ENCODE data around the gene COPZ2. TPM values are rescaled to one million over a fixed set of nuclear protein-coding genes. Genes with fewer than 3 reads are reported as not detected.

Gene COPZ2
- total RNA-seq (2011; cell fraction: chromatin; rRNA removed; ENCODE audit: low replicate concordance): 0.46 TPM in 1 of 2 replicates, not detected in the other
- total RNA-seq (2011; cell fraction: nucleolus; rRNA removed): 0.66 TPM in 1 of 2 replicates, not detected in the other
- 0.73 and 0.92 TPM in 2 replicates for total RNA-seq (2011; cell fraction: nucleoplasm; rRNA removed)
- not detected in 2 replicates for total RNA-seq (2014; rRNA removed)
- not detected in 2 replicates for total RNA-seq (2014; rRNA removed; fragmentation: Illumina TruSeq; extraction: Trizol)
- not detected in 2 replicates for total RNA-seq (2015; rRNA removed; fragmentation: Illumina TruSeq; extraction: Trizol)
- 0.49 TPM in 1 of 2 replicates, not detected in the other for total RNA-seq (2021)
- 0.14 and 0.22 TPM in 2 replicates for polyA plus RNA-seq (2011; rRNA removed)
- polyA plus RNA-seq (2011; cell fraction: cytosol; rRNA removed): 0.13 TPM in 1 of 2 replicates, not detected in the other
- 0.52 and 1.4 TPM in 2 replicates for polyA plus RNA-seq (2011; cell fraction: nucleus; rRNA removed)
- 0.78 TPM in 1 of 2 replicates, not detected in the other for polyA plus RNA-seq (2012)
- 0.21 TPM in 1 of 2 replicates, not detected in the other for polyA plus RNA-seq (2014; fragmentation: Illumina TruSeq; extraction: Trizol)
- not detected for polyA plus RNA-seq (2014; fragmentation: Nextera tagmentation; extraction: Ambion mirVana)
- polyA plus RNA-seq (2014; rRNA removed): not detected in 2 replicates
- not detected in 2 replicates for polyA minus RNA-seq (2011; rRNA and poly(A)+ RNA removed)
- not detected in 2 replicates for polyA minus RNA-seq (2011; cell fraction: cytosol; rRNA and poly(A)+ RNA removed)
- polyA minus RNA-seq (2011; cell fraction: nucleus; rRNA and poly(A)+ RNA removed): not detected in 2 replicates
- percentile 22 among the genes with signal in this experiment for Bru-seq, nascent RNA
- BruChase-seq, experiment 1, labeled RNA remaining after a 2-hour chase: percentile 28 among the genes with signal in this experiment
- BruChase-seq, experiment 2, labeled RNA remaining after a 6-hour chase: percentile 26 among the genes with signal in this experiment
- long read RNA-seq, experiment 1: 0 reads
- long read RNA-seq, experiment 2: 0 reads
- long read RNA-seq, experiment 3: 0 reads

- intact Hi-C loops (cut with micrococcal nuclease): no loop called here
- no peak within 1 kb of the TSS for H3K4me2 ChIP-seq (ENCODE audit: insufficient read depth, low read length)
- CTCF ChIA-PET (ENCODE audit: low intra/inter-chr PET ratio): no interaction called here
- TF ChIP-seq ZBTB9 (CRISPR knock-in tag; IDR thresholded peaks at IDR 0.05): no peak
- TF ChIP-seq ZNF717 (CRISPR knock-in tag; IDR thresholded peaks at IDR 0.05): no peak
- TF ChIP-seq CSDE1 (IDR thresholded peaks at IDR 0.05): no peak
- no peak for TF ChIP-seq ETS1 (conservative IDR thresholded peaks at IDR 0.05; ENCODE audit: control insufficient read depth, low read depth, low read length)
- TF ChIP-seq BRF2 (IDR thresholded peaks at IDR 0.05; ENCODE audit: borderline replicate concordance, insufficient read depth, insufficient read length): no peak
- no peak for TF ChIP-seq HDGF (IDR thresholded peaks at IDR 0.05)
- TF ChIP-seq RUNX1 (IDR thresholded peaks at IDR 0.05; ENCODE audit: low read depth): no peak
- no peak for TF ChIP-seq RB1 (IDR thresholded peaks at IDR 0.05; ENCODE audit: low read depth)
- no peak for TF ChIP-seq ATF6 (CRISPR knock-in tag; IDR thresholded peaks at IDR 0.05)
- no peak for TF ChIP-seq RBM15 (IDR thresholded peaks at IDR 0.05; ENCODE audit: insufficient read depth, low read length)
- TF ChIP-seq SP2 (IDR thresholded peaks at IDR 0.05; ENCODE audit: extremely low read depth, low read depth, low read length, poor library complexity, severe bottlenecking): no peak
Observed at GRCh38 chr17:48037036-48037837, at the start of gene COPZ2. TSS of gene COPZ2 (minus strand) at chr17:48037797. CDS start at chr17:48037777, 20 bp downstream.

More at GRCh38 chr17:48037036-48037837, at the start of gene COPZ2:
- in situ Hi-C loops (cut with MboI): loop anchor here (10.0 kb wide), 1 partner anchor 588 kb away; the partner anchor contains the start of gene HOXB9
- H4K20me1 ChIP-seq (replicated peaks; ENCODE audit: control insufficient read depth, insufficient read depth, low read length): no peaks in the 10 kb centered on the region
- H3K27me3 ChIP-seq (ENCODE audit: control insufficient read depth in 2 of 2, insufficient read depth in 2 of 2, low read length in 2 of 2): no peaks in the 10 kb centered on the region
- 82% methylated on average over 15 of the region's 73 CpGs for WGBS (ENCODE audit: insufficient coverage, low coverage, missing lambda C conversion rate)
- ATAC-seq (no peak), DNase-seq (ENCODE audit: extremely low read depth in 1 of 4, low spot score in 3 of 4) (no peak), FAIRE-seq (no peak)
- no peak within 1 kb of the TSS for H3K27ac ChIP-seq (ENCODE audit: extremely low read depth, low read depth, low read length)
- POLR2A ChIA-PET: interaction anchor here (1.0 to 4.7 kb wide), 2 partner anchors 10 to 30 kb away, joined by 3 to 53 read pairs; partner anchors contain the start of gene NFE2L1
- BruUV-seq (replicated peaks): no TSS peak
- no peaks in the 10 kb centered on the region for H3K9me3 ChIP-seq (replicated peaks; ENCODE audit: control insufficient read depth, insufficient read depth, low read depth, low read length)
- peak within 1 kb of the TSS; percentile 14 for H2AFZ ChIP-seq (ENCODE audit: low read depth, low read length)
- peaks cover 7 to 11% of the 10 kb centered on the region in 2 experiments; a peak in 4 of 5 replicates for H3K4me1 ChIP-seq (replicated peaks in 1 of 2; ENCODE audit: control insufficient read depth in 2 of 2, insufficient read depth in 2 of 2, low read length in 2 of 2)
- no peaks in the 10 kb centered on the region for H3K36me3 ChIP-seq (ENCODE audit: control insufficient read depth, insufficient read depth, low read length)
- H3K4me3 ChIP-seq: no peak within 1 kb of the TSS
- no peaks in the 10 kb centered on the region for H3K79me2 ChIP-seq (ENCODE audit: control insufficient read depth, insufficient read depth, low read length)
- H3K9me1 ChIP-seq (ENCODE audit: control insufficient read depth, insufficient read depth, low read length): no peaks in the 10 kb centered on the region
- peak within 1 kb of the TSS in 1 of 2 experiments; percentile 53; a peak in 2 of 4 replicates for H3K9ac ChIP-seq (ENCODE audit: insufficient read depth in 1 of 2, low read depth in 2 of 2, low read length in 2 of 2)

Data from K562 (cell line).